NCI-H2107 (cell line): ENCODE results near the gene KIFAP3.
"Not testable (repeated sequence)": the region's sequence is repeated elsewhere in the genome, so short reads cannot be mapped to it uniquely, and the experiment has no call there.

Experiments
- DNase-seq: peaks from one replicate; lab custom pipeline; 2025; lab: John Stamatoyannopoulos, UW

KIFAP3 gene

GRCh38 chr1:170074250-170075157 is at the start of gene KIFAP3:
Gene KIFAP3, minus strand, starts transcription at chr1:170074695. Its CDS starts 228 bp downstream, at chr1:170074467.
- peak; percentile 96 for DNase-seq

GRCh38 chr1:170122366-170122765 is 47.9 kb upstream of the KIFAP3 start:
- no peak for DNase-seq

DNA sequence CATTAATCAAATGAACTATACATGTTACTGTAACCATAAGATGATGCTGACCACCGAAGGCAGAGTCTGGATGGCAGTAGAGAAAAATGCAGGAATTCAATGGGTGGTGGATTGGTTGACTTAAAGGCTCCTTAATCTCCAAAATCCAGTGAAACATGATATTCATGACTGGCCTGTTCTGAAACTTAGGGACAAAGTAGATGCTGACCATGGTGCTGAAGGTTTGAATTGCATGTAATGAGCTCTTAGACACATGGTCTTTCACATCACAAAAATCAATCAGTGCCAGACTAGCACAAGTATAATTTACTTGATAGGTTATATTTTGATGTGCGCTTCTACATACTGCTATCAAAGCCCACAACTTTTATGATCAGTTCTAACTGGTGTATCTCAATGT is 40.4 kb upstream of the KIFAP3 start:
- no peak for DNase-seq

GRCh38 chr1:170113140-170113539 is 38.6 kb upstream of the KIFAP3 start:
- DNase-seq = not testable (repeated sequence)

DNA sequence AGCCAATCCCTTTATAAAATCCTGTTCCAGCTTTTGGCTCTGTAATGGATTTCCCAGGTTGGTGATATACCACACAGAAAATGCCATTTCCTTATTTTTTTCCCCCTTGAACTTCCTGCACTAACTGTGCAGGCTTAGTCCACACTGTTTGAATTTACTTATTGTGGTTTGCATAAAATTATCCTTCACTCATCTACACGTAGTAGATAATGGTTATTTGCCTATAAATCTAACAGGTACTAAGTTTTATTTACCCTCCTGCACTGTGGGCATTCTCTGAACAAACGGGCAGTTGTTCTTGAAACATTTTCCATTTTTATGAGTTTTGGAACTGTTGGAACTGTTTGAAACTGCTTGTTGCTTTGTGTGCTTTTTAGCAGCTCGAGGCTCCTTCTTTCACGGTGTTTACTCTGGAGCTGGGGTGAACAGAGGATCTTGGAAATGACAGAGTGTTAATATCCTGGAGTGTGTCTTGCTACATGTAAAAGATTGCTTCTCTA is 23.0 kb upstream of the KIFAP3 start:
- peak; percentile 10 for DNase-seq

GRCh38 chr1:170096806-170097340 is 22.4 kb upstream of the KIFAP3 start:
- no peak for DNase-seq

DNA sequence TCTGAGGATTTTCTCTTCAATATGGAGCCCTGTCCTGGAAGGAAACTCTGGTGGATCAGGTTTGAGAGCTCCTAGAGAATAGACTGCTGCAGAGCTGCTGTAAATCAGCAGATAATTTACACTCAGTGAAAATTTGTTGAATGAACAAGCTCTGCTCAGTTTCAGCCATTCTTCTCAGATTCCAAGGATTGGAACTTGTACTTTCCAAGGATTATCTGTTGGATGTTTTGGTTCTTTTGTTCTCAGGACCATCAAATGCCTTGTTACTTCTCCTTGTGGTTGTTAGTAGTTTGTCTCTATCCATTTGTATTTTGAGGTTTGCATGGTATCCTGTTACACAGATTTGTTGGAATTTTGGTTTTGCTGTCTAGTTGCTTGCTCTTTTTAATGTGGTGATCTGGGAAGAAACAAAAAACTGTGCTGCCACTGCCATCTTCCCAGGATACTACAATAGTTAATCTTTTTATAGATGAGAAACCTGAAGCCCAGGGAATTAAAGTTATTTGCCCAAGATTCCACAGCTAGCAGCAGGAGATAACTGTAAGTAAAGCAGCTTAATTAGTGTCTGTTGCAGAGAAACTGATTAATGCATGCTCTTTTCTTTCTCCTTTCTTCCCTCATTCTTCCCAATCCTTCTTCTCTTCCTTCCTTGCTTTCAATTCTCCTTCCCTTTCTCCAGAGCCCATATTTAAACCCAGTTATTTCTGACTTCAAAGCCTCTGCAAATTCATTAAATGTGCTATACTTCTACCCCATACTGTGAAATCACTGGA is 21.7 kb upstream of the KIFAP3 start:
- no peak for DNase-seq

DNA sequence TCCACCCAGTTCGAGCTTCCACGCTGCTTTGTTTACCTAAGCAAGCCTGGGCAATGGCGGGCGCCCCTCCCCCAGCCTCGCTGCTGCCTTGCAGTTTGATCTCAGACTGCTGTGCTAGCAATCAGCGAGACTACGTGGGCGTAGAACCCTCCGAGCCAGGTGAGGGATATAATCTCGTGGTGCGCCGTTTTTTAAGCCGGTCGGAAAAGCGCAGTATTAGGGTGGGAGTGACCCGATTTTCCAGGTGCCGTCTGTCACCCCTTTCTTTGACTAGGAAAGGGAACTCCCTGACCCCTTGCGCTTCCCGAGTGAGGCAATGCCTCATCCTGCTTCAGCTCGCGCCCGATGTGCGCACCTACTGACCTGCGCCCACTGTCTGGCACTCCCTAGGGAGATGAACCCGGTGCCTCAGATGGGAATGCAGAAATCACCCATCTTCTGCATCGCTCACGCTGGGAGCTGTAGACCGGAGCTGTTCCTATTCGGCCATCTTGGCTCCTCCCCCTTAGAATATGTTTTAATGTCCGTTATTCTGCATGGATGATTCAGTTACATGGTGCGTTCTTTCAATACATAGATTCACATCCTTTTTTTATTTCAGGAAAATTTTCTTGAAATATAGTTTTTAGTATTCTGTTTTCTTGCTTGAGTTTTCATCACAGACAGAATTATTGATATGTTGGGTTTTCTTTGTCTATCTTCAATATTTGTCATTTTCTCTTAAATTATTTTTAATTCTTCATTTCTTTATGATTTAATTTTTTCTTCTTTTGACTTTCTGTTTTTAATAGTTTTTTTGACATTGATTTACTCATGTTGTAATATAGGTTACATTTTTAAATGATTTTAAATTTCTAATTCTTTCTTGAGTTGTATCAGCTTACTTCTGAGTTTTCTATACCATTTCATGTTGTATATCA is 20.5 kb upstream of the KIFAP3 start:
- DNase-seq = not testable (repeated sequence)

DNA sequence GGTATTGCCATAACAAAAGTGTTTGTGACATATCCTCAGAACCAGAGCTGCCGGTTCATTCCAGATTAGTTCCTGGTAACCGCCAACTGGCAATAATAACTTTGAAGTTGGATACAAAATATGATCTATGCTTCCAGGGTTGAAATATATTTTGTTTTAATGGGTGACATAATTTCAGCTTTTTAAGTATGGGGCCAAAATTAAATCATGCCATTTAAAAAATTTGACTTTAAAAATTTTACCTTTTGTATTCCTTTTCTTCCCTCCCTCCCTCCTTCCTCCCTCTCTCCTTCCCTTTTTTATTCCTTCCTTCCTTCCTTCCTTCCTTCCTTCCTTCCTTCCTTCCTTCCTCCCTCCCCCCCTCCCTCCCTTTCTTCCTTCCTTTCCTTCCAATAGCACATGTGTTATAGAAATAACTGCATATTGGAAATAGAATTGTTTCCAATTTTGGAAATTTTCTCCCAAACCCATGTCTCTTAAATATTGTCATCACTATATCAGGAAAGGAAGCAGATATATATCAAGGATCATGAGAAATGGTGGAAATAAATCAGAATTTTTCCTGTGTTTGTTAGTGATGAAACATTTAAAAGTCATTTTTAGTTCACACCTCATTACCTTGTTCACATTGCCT is 12.0 kb upstream of the KIFAP3 start:
- no peak for DNase-seq

DNA sequence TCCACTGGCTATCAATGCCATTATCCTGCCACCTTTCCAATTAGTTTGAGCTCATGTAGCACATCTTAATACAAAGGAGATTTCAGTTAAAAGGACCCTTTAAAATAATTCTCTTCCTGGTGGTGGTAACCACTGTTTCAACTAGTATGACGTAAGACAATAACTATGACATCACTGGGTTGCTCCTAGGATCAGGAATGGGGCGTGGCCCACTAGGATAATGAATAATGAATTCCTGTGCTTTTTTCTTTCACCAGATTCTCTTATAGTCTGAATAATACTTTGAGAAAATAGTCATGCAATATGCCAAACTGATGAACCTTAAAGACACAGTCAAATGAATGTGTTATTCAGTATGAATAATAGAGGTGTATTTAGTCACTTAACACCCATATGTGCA is 10.6 kb upstream of the KIFAP3 start:
- no peak for DNase-seq

- DNase-seq = no peak
These were observed 4.2 kb upstream of the KIFAP3 start for GRCh38 chr1:170078610-170079189.

- no peak for DNase-seq
These were observed 3.4 kb upstream of the KIFAP3 start for GRCh38 chr1:170077926-170078325.

- not testable (repeated sequence) for DNase-seq
These were observed 2.5 kb upstream of the KIFAP3 start for GRCh38 chr1:170076952-170077351.

- no peak for DNase-seq
These were observed 1.7 kb upstream of the KIFAP3 start for GRCh38 chr1:170076199-170076598.

GRCh38 chr1:170075186-170075585 is 691 bp upstream of the KIFAP3 start:
- peak; percentile 13 for DNase-seq

GRCh38 chr1:170073893-170074249 is 624 bp downstream of the KIFAP3 start:
- DNase-seq = no peak

DNA sequence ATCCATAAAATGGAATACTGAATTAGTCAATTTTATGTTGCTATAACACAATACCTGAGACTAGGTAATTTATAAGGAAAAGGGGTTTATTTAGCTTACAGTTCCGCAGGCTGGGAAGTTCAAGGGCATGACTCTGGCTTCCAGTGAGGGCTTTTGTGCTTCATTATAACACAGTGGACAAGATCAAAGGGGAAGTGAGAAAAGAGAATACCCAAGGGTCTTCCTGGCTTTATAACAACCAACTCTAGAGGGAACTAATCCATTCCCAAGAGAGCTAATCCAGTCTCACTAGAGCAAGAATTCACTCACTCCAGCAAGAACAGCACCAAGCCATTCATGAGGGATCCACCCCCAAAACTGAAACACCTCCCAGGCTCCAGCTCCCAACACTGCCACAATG is 3.1 kb downstream of the KIFAP3 start:
- no peak for DNase-seq

GRCh38 chr1:170068923-170069322 is 5.6 kb downstream of the KIFAP3 start:
- no peak for DNase-seq

DNA sequence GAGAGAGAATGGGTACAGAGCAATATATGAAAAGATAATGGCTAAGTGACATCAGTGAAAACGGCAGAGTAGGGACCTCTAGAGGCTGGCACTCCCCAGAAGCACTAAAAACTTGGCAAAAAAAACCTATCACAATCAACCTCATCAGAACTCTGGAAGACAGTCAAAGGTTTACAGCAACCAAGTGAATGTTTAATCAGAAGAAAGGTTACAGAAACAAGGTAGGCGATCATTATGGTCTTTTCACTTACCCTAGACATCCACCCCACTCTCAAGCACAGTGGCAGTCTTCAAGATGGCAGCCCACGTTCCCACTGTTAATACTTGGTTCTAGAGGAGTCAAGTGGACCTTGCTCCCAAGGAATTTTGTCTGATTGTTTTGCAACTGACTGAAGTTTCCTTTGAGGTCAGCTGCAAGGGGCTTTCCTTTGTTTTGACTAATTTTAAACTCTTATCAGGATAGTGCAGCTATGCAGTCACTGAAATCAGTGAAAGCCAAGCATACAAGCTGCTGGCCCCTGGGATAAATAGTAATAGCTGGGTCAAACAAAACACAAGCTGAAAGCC is 7.2 kb downstream of the KIFAP3 start:
- no peak for DNase-seq

DNA sequence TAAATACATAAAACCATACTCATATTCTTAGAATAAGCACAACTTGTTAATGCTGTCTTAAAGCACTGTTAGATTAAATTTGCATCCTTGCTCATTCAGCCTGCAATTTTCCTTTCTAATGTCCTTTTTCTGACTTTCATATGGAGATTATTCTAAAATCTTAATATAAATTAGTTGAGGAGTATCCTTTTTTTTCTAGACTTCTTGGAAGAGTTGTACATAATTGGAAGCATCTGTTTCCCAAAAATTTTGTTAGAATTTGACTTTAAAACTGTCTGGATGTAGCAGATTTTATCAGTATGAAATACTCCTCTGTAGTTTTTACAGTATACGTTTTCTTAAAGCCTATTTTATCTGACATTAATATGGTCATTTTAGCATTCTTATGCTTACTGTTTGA is 9.7 kb downstream of the KIFAP3 start:
- no peak for DNase-seq
